ENCODE measurements around the gene FBXW8. TPM values are rescaled to one million over a fixed set of nuclear protein-coding genes. Genes with fewer than 3 reads are reported as not detected.
A peak's percentile ranks its signal among the peaks of the same experiment; 100 is the strongest.

Gene FBXW8
- total and polyA plus RNA-seq, 2 experiments from 2014 or later, result 17.0 to 20.6 TPM

DNA sequence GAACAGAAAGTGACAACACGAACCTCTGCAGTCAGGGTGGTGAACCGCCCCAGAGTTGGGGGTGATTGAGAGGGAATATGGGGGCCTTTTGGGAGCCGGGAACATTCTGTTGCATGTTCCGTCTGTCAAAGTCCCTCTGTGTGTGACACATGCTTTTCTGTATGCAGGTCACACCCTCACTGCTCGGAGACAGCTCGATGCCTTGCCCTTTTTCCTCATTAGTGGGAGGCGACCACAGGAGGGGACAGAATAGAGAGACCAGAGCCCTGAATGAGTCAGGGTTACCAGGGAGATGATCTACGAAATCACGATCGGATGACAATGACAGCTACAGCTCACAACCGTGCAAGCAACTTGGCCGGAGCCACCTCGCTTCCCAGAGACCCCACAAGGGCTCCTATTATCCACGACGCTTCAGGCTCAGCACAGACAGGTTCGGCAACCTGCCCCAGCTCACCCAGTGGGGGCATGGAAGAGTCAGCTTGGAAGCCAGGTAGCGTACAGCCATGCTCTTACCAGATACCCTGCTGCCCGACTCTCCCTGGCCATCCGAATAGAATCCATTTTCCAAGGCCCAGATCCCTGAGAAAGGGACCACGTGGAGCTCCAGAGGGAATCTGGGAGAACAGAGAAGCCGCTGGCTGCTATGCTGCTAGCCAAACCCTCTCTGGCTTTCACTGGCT, 149.6 kb downstream of the FBXW8 start:
- no peaks in the 10 kb centered on the region for H3K27me3 ChIP-seq
- no peak overlapping the region for H2AFZ ChIP-seq
- peak; percentile 54 for DNase-seq (ENCODE audit: low spot score)
- no peaks in the 10 kb centered on the region for H3K36me3 ChIP-seq (replicated peaks; ENCODE audit: insufficient read depth, low read depth)
- 63% methylated on average over 21 of the region's 21 CpGs for WGBS (ENCODE audit: low lambda C conversion rate, missing lambda C conversion rate)
- no peaks in the 10 kb centered on the region for H3K9me3 ChIP-seq (ENCODE audit: low read depth)
- H3K79me2 ChIP-seq, result no peaks in the 10 kb centered on the region
- no peaks in the 10 kb centered on the region for H3K9me2 ChIP-seq (replicated peaks; ENCODE audit: insufficient read depth)
- H3K4me1 ChIP-seq (ENCODE audit: insufficient read depth), result no peaks in the 10 kb centered on the region
- no peak overlapping the region for H3K27ac ChIP-seq
- H3K4me2 ChIP-seq, result no peak overlapping the region
- no peak overlapping the region for H3K4me3 ChIP-seq
- H4K20me1 ChIP-seq (ENCODE audit: insufficient read depth, poor library complexity, severe bottlenecking), result no peaks in the 10 kb centered on the region
- TF ChIP-seq CTCF (IDR thresholded peaks at IDR 0.05; ENCODE audit: poor library complexity) (no peak), EZH2 (IDR thresholded peaks at IDR 0.05; ENCODE audit: borderline replicate concordance) (no peak), EZH2phosphoT487 (IDR thresholded peaks at IDR 0.05; ENCODE audit: low read depth, severe bottlenecking, unreplicated experiment) (no peak)

- Histone ChIP-seq H2AFZ (no peak overlapping the region), H3K4me2 (no peak overlapping the region), H3K9me3 (ENCODE audit: low read depth) (no peaks in the 10 kb centered on the region), H3K4me3 (no peak overlapping the region), H3K4me1 (ENCODE audit: insufficient read depth) (no peaks in the 10 kb centered on the region), H3K27ac (no peak overlapping the region), H3K9me2 (replicated peaks; ENCODE audit: insufficient read depth) (no peaks in the 10 kb centered on the region), H3K36me3 (replicated peaks; ENCODE audit: insufficient read depth, low read depth) (no peaks in the 10 kb centered on the region), H4K20me1 (ENCODE audit: insufficient read depth, poor library complexity, severe bottlenecking) (no peaks in the 10 kb centered on the region), H3K27me3 (no peaks in the 10 kb centered on the region), H3K79me2 (no peaks in the 10 kb centered on the region)
- TF ChIP-seq EZH2phosphoT487 (IDR thresholded peaks at IDR 0.05; ENCODE audit: low read depth, severe bottlenecking, unreplicated experiment), result no peak
- no peak for TF ChIP-seq CTCF (IDR thresholded peaks at IDR 0.05; ENCODE audit: poor library complexity)
- no peak for TF ChIP-seq EZH2 (IDR thresholded peaks at IDR 0.05; ENCODE audit: borderline replicate concordance)
- DNase-seq (ENCODE audit: low spot score), result no peak
- 75% methylated on average over 8 of the region's 8 CpGs for WGBS (ENCODE audit: low lambda C conversion rate, missing lambda C conversion rate)
Observed at GRCh38 chr12:117060929-117061305, 150.2 kb downstream of the FBXW8 start.

- no peak overlapping the region for H3K27ac ChIP-seq
- WGBS (ENCODE audit: low lambda C conversion rate, missing lambda C conversion rate), result 93% methylated on average over 4 of the region's 4 CpGs
- no peak overlapping the region for H3K4me2 ChIP-seq
- no peaks in the 10 kb centered on the region for H4K20me1 ChIP-seq (ENCODE audit: insufficient read depth, poor library complexity, severe bottlenecking)
- H3K9me2 ChIP-seq (replicated peaks; ENCODE audit: insufficient read depth), result no peaks in the 10 kb centered on the region
- no peak overlapping the region for H2AFZ ChIP-seq
- H3K79me2 ChIP-seq, result no peaks in the 10 kb centered on the region
- H3K4me1 ChIP-seq (ENCODE audit: insufficient read depth), result no peaks in the 10 kb centered on the region
- TF ChIP-seq CTCF (IDR thresholded peaks at IDR 0.05; ENCODE audit: poor library complexity), result no peak
- TF ChIP-seq EZH2phosphoT487 (IDR thresholded peaks at IDR 0.05; ENCODE audit: low read depth, severe bottlenecking, unreplicated experiment), result no peak
- TF ChIP-seq EZH2 (IDR thresholded peaks at IDR 0.05; ENCODE audit: borderline replicate concordance), result no peak
- no peaks in the 10 kb centered on the region for H3K27me3 ChIP-seq
- no peaks in the 10 kb centered on the region for H3K36me3 ChIP-seq (replicated peaks; ENCODE audit: insufficient read depth, low read depth)
- H3K4me3 ChIP-seq, result no peak overlapping the region
- H3K9me3 ChIP-seq (ENCODE audit: low read depth), result no peaks in the 10 kb centered on the region
- no peak for DNase-seq (ENCODE audit: low spot score)
Observed at GRCh38 chr12:117061555-117062079, 150.9 kb downstream of the FBXW8 start.
